Osteoblast (primary cell): ENCODE results near the gene RACK1. TPM values are rescaled to one million over a fixed set of nuclear protein-coding genes. Genes with fewer than 3 reads are reported as not detected.

Source experiments
- DNase-seq: peaks from one replicate; pipeline ENCODE4 v3.0.0; 2011; ENCODE audit warnings: low spot score, mixed read lengths; ENCODE audit not compliant: insufficient read length; ENCODE audit errors: missing footprints
- H2AFZ ChIP-seq: 2 replicates; pipeline ENCODE4 v1.6.0; 2011; ENCODE audit warnings: mild to moderate bottlenecking, low read length
- H3K27ac ChIP-seq: 2 replicates; pipeline ENCODE4 v1.5.1; 2011; ENCODE audit warnings: mild to moderate bottlenecking, low read depth, low read length, moderate library complexity
- H3K27me3 ChIP-seq: 2 replicates; pipeline ENCODE4 v1.6.0; 2012; ENCODE audit warnings: mild to moderate bottlenecking, control low read depth, inconsistent platforms, low read length, moderate library complexity; ENCODE audit not compliant: insufficient read depth
- H3K36me3 ChIP-seq: 2 replicates; pipeline ENCODE4 v1.5.1; 2011; ENCODE audit warnings: mild to moderate bottlenecking, low read length, control low read depth, moderate library complexity; ENCODE audit not compliant: insufficient read depth
- H3K4me1 ChIP-seq: 2 replicates; pipeline ENCODE4 v1.5.1; 2011; ENCODE audit warnings: mild to moderate bottlenecking, low read length, control low read depth, moderate library complexity; ENCODE audit not compliant: insufficient read depth
- H3K4me2 ChIP-seq: 2 replicates; pipeline ENCODE4 v1.6.0; 2011; ENCODE audit warnings: mild to moderate bottlenecking, low read length; ENCODE audit not compliant: insufficient read depth
- H3K4me3 ChIP-seq: fragments of 200-600 bp; sonication (generic); 3 replicates; pipeline ENCODE4 v1.5.1; 2012; ENCODE audit warnings: mild to moderate bottlenecking, low read length, inconsistent platforms; ENCODE audit not compliant: insufficient read depth
- H3K79me2 ChIP-seq: 2 replicates; pipeline ENCODE4 v1.6.0; 2012; ENCODE audit warnings: mild to moderate bottlenecking, low read length, control low read depth, inconsistent platforms; ENCODE audit not compliant: insufficient read depth
- H3K9me3 ChIP-seq: 2 replicates; pipeline ENCODE4 v1.5.1; 2011; ENCODE audit warnings: low read depth, low read length, control low read depth
- H4K20me1 ChIP-seq: 2 replicates; pipeline ENCODE4 v1.6.0; 2012; ENCODE audit warnings: mild to moderate bottlenecking, low read length, control low read depth; ENCODE audit not compliant: insufficient read depth
- CTCF ChIP-seq: IDR thresholded peaks from 2 replicates; pipeline ENCODE4 v1.5.1; 2011; ENCODE audit warnings: mild to moderate bottlenecking, low read depth, low read length, moderate library complexity; ENCODE audit errors: extremely low read depth
- total RNA-seq: library from RNA; depleted of rRNA; stranded (reverse); fragments of >200 nt; gene quantifications from 2 replicates; pipeline ENCODE4 v1.2.3, GENCODE V29; 2012

The RACK1 gene
- total RNA-seq, 1 donor = 4,007 TPM

DNA sequence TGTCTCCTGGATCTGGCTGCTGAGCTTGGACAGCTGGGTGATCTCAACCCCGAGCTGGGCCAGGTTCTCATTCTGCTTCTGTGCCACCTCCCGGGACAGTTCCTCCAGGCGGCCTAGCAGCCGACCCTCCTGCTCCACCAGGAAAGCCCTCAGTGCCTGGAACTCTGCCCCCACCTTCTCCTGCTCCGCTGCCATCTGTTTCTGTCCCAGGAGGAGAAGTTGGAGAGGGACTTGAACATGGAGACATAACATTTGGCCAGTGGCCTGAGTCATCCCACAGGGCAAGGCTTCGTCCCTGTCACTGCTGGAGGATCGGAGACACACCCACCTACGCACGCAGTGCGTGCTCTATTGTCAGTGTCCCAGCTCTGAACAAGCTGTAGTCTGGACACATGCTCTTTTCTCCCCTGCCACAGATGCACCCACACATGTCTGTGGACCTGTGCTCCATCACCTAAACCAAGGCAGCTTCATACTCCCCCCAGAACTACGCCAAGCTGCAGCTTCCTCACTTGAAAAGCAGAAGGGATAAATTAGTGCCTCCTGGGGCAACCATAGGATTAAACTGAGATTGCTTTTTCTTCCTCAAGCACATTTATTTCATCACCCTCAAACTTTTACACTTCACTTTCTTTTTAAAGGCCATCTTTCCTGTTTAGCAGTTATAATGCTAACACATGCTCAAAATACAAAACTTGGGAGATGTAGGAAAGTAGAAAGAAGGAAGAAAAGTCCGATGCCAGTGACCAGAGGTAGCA, 43.6 kb downstream of the RACK1 start:
- H3K27ac ChIP-seq = no peak overlapping the region
- no peak for TF ChIP-seq CTCF
- peaks cover 4% of the 10 kb centered on the region for H3K27me3 ChIP-seq
- H3K4me1 ChIP-seq = no peaks in the 10 kb centered on the region
- H4K20me1 ChIP-seq = no peaks in the 10 kb centered on the region
- H3K9me3 ChIP-seq = no peaks in the 10 kb centered on the region
- no peaks in the 10 kb centered on the region for H3K79me2 ChIP-seq
- H3K36me3 ChIP-seq = no peaks in the 10 kb centered on the region
- H3K4me3 ChIP-seq = no peak overlapping the region
- H2AFZ ChIP-seq = no peak overlapping the region
- no peak overlapping the region for H3K4me2 ChIP-seq
- peak; percentile 73 for DNase-seq

DNA sequence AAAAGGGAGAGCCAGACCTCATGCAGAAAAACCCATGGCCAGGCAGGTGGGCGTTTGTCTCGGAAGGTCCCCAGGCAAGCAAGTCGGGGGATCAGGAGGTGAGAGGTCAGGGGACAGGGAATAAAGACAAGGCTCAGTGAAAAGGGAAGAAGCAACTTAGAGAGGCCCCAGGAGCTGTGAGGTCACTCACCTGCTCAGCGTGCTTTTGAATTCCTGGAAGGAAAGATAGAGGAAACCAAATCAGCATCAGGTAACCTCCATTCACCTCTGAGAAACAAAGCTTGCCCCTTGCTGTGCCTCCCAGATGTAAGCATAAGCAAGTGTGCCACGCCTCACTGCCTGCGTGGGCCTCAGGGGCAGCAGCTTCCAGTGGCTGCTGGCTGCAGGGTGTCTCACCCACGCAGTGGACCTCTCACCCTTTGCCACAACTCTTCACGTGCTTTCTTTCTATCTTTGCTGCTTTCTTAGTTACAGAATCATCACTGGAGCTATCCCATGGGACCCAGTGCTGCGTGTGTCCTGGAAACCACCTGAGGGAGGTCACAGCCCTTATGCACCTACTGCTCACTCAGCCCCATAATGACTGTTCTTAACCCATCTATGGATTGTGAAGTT, 44.7 kb downstream of the RACK1 start:
- H3K4me1 ChIP-seq = no peaks in the 10 kb centered on the region
- H3K9me3 ChIP-seq = no peaks in the 10 kb centered on the region
- H4K20me1 ChIP-seq = no peaks in the 10 kb centered on the region
- peak; percentile 75 for DNase-seq
- no peak overlapping the region for H3K4me2 ChIP-seq
- H3K27ac ChIP-seq = no peak overlapping the region
- no peak overlapping the region for H3K4me3 ChIP-seq
- H3K79me2 ChIP-seq = no peaks in the 10 kb centered on the region
- TF ChIP-seq CTCF = no peak
- H3K36me3 ChIP-seq = no peaks in the 10 kb centered on the region
- no peak overlapping the region for H2AFZ ChIP-seq
- peaks cover 1% of the 10 kb centered on the region for H3K27me3 ChIP-seq

DNA sequence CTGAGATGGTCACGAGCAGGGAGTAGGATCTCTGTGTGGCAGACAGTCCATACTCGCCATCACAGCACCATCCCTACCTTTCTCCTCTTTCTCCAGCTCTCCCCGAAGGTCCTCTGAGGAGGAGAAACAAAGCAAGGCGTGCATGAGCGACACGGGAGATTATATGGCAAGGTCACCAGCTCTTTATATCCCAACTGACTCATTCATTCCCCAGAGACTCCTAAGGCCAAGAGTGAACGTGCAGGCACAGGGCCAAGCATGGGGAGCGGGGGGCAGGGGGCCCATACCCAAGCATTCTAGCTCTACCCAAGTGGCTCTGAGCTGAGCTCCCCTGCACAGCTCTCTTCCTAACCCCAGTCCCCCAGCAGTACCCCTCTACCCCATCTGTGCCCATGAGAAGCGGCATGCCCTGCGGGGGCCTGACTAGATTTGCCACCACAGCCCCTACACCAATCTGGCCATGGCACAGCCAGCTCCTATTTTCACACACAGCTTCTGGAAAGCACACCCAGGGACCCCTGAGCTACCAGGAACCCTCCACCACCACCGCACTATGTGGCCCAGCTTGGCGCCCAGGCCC, 45.5 kb downstream of the RACK1 start:
- Histone ChIP-seq H2AFZ (no peak overlapping the region), H3K79me2 (no peaks in the 10 kb centered on the region), H3K27ac (no peak overlapping the region), H4K20me1 (no peaks in the 10 kb centered on the region), H3K4me1 (no peaks in the 10 kb centered on the region), H3K4me3 (no peak overlapping the region), H3K36me3 (no peaks in the 10 kb centered on the region), H3K9me3 (no peaks in the 10 kb centered on the region), H3K4me2 (no peak overlapping the region), H3K27me3 (no peaks in the 10 kb centered on the region)
- peak; percentile 74 for DNase-seq
- TF ChIP-seq CTCF = no peak

- TF ChIP-seq CTCF = no peak
- Histone ChIP-seq H2AFZ (no peak overlapping the region), H3K9me3 (no peaks in the 10 kb centered on the region), H4K20me1 (no peaks in the 10 kb centered on the region), H3K4me3 (no peak overlapping the region), H3K27me3 (no peaks in the 10 kb centered on the region), H3K27ac (no peak overlapping the region), H3K36me3 (no peaks in the 10 kb centered on the region), H3K4me1 (peaks cover 3% of the 10 kb centered on the region), H3K79me2 (no peaks in the 10 kb centered on the region), H3K4me2 (no peak overlapping the region)
- DNase-seq = peak; percentile 73
Observed at GRCh38 chr5:181197326-181197951, 46.3 kb downstream of the RACK1 start.
